ENCODE results near the gene TENM3.

TENM3 gene

DNA sequence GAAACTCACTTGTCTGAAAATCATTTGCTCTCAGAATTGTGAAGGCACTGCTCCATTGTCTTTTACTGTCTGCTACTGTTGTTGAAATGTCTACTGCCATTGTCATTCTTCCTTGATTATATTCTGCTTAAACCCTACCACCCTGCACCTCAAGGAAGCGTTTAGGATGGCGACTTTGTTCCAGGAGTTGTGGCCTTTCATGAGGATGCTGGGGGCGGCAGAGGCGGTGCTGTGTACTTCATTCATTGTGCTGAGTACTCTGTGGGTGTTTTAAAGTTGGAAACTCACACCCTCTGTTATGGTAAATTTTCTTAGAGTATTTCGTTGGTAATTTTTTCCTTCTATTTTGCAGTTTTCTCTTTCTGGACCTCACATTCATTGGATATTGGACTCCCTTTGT lies 258.9 kb downstream of the TENM3 start:
- no peak for DNase-seq
- H3K27ac ChIP-seq (ENCODE audit: insufficient read depth, low read length, poor library complexity, severe bottlenecking): no peak overlapping the region

DNA sequence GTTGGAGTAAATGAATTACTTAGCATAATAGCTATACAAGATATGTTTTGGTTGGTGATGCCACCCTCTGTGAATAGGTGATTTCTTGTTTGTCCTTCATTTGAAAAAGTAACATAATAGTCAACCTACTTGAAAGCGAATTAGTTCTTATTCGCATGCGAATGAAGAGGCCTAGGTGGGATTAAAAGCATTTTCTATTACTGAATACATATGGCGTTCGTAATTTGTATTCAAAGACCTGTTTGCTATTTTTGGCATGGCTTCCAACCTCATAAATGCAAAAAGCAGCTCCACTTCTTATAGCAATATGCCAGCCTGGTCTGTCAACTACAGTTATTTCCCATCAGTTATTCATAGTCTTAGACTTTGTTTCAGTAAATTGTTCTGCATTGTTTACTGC lies 261.3 kb downstream of the TENM3 start:
- H3K4me3 ChIP-seq (ENCODE audit: insufficient read depth, low read depth, low read length, poor library complexity, severe bottlenecking): no peak overlapping the region
- no peaks in the 10 kb centered on the region for H3K9me3 ChIP-seq (ENCODE audit: control insufficient read depth, low read length)
- no peaks in the 10 kb centered on the region for H3K27me3 ChIP-seq (replicated peaks; ENCODE audit: control insufficient read depth, insufficient read depth, low read length, poor library complexity, severe bottlenecking)
- H3K4me1 ChIP-seq (ENCODE audit: control insufficient read depth, insufficient read depth, low read length, poor library complexity, severe bottlenecking): no peaks in the 10 kb centered on the region
- H3K27ac ChIP-seq (ENCODE audit: insufficient read depth, low read length, poor library complexity, severe bottlenecking): no peak overlapping the region
- DNase-seq: no peak
- H3K36me3 ChIP-seq (ENCODE audit: control insufficient read depth, insufficient read depth, low read length): no peaks in the 10 kb centered on the region

More for the DNA sequence above, 258.9 kb downstream of the TENM3 start:
- H3K9me3 ChIP-seq (ENCODE audit: control insufficient read depth, low read length): no peaks in the 10 kb centered on the region
- H3K36me3 ChIP-seq (ENCODE audit: control insufficient read depth, insufficient read depth, low read length): no peaks in the 10 kb centered on the region
- no peaks in the 10 kb centered on the region for H3K27me3 ChIP-seq (replicated peaks; ENCODE audit: control insufficient read depth, insufficient read depth, low read length, poor library complexity, severe bottlenecking)
- no peak overlapping the region for H3K4me3 ChIP-seq (ENCODE audit: insufficient read depth, low read depth, low read length, poor library complexity, severe bottlenecking)
- H3K4me1 ChIP-seq (ENCODE audit: control insufficient read depth, insufficient read depth, low read length, poor library complexity, severe bottlenecking): no peaks in the 10 kb centered on the region

GRCh38 chr4:182507805-182508204 lies 264.6 kb downstream of the TENM3 start:
- Histone ChIP-seq H3K36me3 (ENCODE audit: control insufficient read depth, insufficient read depth, low read length) (no peaks in the 10 kb centered on the region), H3K4me3 (ENCODE audit: insufficient read depth, low read depth, low read length, poor library complexity, severe bottlenecking) (no peak overlapping the region), H3K9me3 (ENCODE audit: control insufficient read depth, low read length) (no peaks in the 10 kb centered on the region), H3K27me3 (replicated peaks; ENCODE audit: control insufficient read depth, insufficient read depth, low read length, poor library complexity, severe bottlenecking) (no peaks in the 10 kb centered on the region), H3K4me1 (ENCODE audit: control insufficient read depth, insufficient read depth, low read length, poor library complexity, severe bottlenecking) (no peaks in the 10 kb centered on the region), H3K27ac (ENCODE audit: insufficient read depth, low read length, poor library complexity, severe bottlenecking) (no peak overlapping the region)
- DNase-seq: no peak

DNA sequence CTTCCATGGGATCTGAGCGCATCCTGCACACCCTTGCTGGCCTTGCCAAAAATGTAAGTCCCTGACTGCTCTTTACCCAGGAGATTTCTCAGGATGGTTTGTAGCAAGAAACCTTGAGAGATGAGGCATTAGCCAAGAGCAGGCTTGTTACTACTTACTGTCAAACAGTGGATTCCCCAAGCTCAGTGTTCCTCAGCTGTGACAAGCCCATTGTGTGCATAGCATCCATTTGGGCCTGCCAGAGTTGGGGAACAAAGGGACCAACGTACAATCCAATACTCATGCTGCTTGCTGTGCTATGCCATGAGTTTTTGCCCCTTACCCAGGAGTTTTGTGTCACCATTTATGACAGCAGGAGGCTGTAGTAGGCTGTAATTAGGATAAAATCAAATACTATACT lies 267.6 kb downstream of the TENM3 start:
- no peaks in the 10 kb centered on the region for H3K4me1 ChIP-seq (ENCODE audit: control insufficient read depth, insufficient read depth, low read length, poor library complexity, severe bottlenecking)
- H3K27me3 ChIP-seq (replicated peaks; ENCODE audit: control insufficient read depth, insufficient read depth, low read length, poor library complexity, severe bottlenecking): no peaks in the 10 kb centered on the region
- no peak overlapping the region for H3K27ac ChIP-seq (ENCODE audit: insufficient read depth, low read length, poor library complexity, severe bottlenecking)
- no peak overlapping the region for H3K4me3 ChIP-seq (ENCODE audit: insufficient read depth, low read depth, low read length, poor library complexity, severe bottlenecking)
- no peak for DNase-seq
- H3K9me3 ChIP-seq (ENCODE audit: control insufficient read depth, low read length): no peaks in the 10 kb centered on the region
- no peaks in the 10 kb centered on the region for H3K36me3 ChIP-seq (ENCODE audit: control insufficient read depth, insufficient read depth, low read length)

GRCh38 chr4:182513587-182514291 lies 270.5 kb downstream of the TENM3 start:
- no peaks in the 10 kb centered on the region for H3K27me3 ChIP-seq (replicated peaks; ENCODE audit: control insufficient read depth, insufficient read depth, low read length, poor library complexity, severe bottlenecking)
- DNase-seq: no peak
- H3K9me3 ChIP-seq (ENCODE audit: control insufficient read depth, low read length): no peaks in the 10 kb centered on the region
- H3K36me3 ChIP-seq (ENCODE audit: control insufficient read depth, insufficient read depth, low read length): no peaks in the 10 kb centered on the region
- no peak overlapping the region for H3K4me3 ChIP-seq (ENCODE audit: insufficient read depth, low read depth, low read length, poor library complexity, severe bottlenecking)
- H3K4me1 ChIP-seq (ENCODE audit: control insufficient read depth, insufficient read depth, low read length, poor library complexity, severe bottlenecking): no peaks in the 10 kb centered on the region
- H3K27ac ChIP-seq (ENCODE audit: insufficient read depth, low read length, poor library complexity, severe bottlenecking): no peak overlapping the region

- no peaks in the 10 kb centered on the region for H3K27me3 ChIP-seq (replicated peaks; ENCODE audit: control insufficient read depth, insufficient read depth, low read length, poor library complexity, severe bottlenecking)
- no peak for DNase-seq
- no peaks in the 10 kb centered on the region for H3K9me3 ChIP-seq (ENCODE audit: control insufficient read depth, low read length)
- H3K36me3 ChIP-seq (ENCODE audit: control insufficient read depth, insufficient read depth, low read length): no peaks in the 10 kb centered on the region
- H3K4me1 ChIP-seq (ENCODE audit: control insufficient read depth, insufficient read depth, low read length, poor library complexity, severe bottlenecking): no peaks in the 10 kb centered on the region
- H3K4me3 ChIP-seq (ENCODE audit: insufficient read depth, low read depth, low read length, poor library complexity, severe bottlenecking): no peak overlapping the region
- no peak overlapping the region for H3K27ac ChIP-seq (ENCODE audit: insufficient read depth, low read length, poor library complexity, severe bottlenecking)
Observed at GRCh38 chr4:182518421-182518820, 275.2 kb downstream of the TENM3 start.

GRCh38 chr4:182519528-182519927 lies 276.3 kb downstream of the TENM3 start:
- H3K27me3 ChIP-seq (replicated peaks; ENCODE audit: control insufficient read depth, insufficient read depth, low read length, poor library complexity, severe bottlenecking): no peaks in the 10 kb centered on the region
- no peaks in the 10 kb centered on the region for H3K36me3 ChIP-seq (ENCODE audit: control insufficient read depth, insufficient read depth, low read length)
- H3K27ac ChIP-seq (ENCODE audit: insufficient read depth, low read length, poor library complexity, severe bottlenecking): no peak overlapping the region
- no peak overlapping the region for H3K4me3 ChIP-seq (ENCODE audit: insufficient read depth, low read depth, low read length, poor library complexity, severe bottlenecking)
- DNase-seq: no peak
- no peaks in the 10 kb centered on the region for H3K4me1 ChIP-seq (ENCODE audit: control insufficient read depth, insufficient read depth, low read length, poor library complexity, severe bottlenecking)
- no peaks in the 10 kb centered on the region for H3K9me3 ChIP-seq (ENCODE audit: control insufficient read depth, low read length)

- no peaks in the 10 kb centered on the region for H3K9me3 ChIP-seq (ENCODE audit: control insufficient read depth, low read length)
- H3K27me3 ChIP-seq (replicated peaks; ENCODE audit: control insufficient read depth, insufficient read depth, low read length, poor library complexity, severe bottlenecking): no peaks in the 10 kb centered on the region
- no peaks in the 10 kb centered on the region for H3K4me1 ChIP-seq (ENCODE audit: control insufficient read depth, insufficient read depth, low read length, poor library complexity, severe bottlenecking)
- no peak for DNase-seq
- no peaks in the 10 kb centered on the region for H3K36me3 ChIP-seq (ENCODE audit: control insufficient read depth, insufficient read depth, low read length)
- no peak overlapping the region for H3K27ac ChIP-seq (ENCODE audit: insufficient read depth, low read length, poor library complexity, severe bottlenecking)
- H3K4me3 ChIP-seq (ENCODE audit: insufficient read depth, low read depth, low read length, poor library complexity, severe bottlenecking): no peak overlapping the region
Observed at GRCh38 chr4:182521011-182521410, 277.8 kb downstream of the TENM3 start.

- DNase-seq: no peak
Observed at GRCh38 chr4:182528819-182529218, 285.6 kb downstream of the TENM3 start.

DNA sequence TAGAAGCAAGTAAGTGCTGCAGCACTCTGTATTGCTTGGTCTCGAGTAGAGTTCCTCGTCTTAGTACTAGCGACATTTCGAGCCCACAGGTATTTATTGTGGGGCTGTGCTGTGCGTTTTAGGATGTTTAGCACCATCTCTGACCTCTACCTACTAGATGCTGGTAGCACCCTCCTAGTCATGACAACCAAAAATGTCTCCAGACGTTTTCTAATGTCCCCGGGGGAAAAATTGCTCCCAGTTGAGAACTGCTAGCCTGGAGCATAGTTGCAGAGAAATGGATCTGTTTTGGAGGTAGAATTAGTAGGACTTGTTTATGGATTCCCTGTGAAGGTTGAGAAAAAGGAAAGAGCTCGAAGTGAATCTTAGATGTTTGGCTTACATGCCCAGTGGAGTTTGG lies 287.2 kb downstream of the TENM3 start:
- Histone ChIP-seq H3K9me3 (ENCODE audit: control insufficient read depth, low read length) (no peaks in the 10 kb centered on the region), H3K36me3 (ENCODE audit: control insufficient read depth, insufficient read depth, low read length) (no peaks in the 10 kb centered on the region), H3K27me3 (replicated peaks; ENCODE audit: control insufficient read depth, insufficient read depth, low read length, poor library complexity, severe bottlenecking) (no peaks in the 10 kb centered on the region), H3K27ac (ENCODE audit: insufficient read depth, low read length, poor library complexity, severe bottlenecking) (no peak overlapping the region), H3K4me1 (ENCODE audit: control insufficient read depth, insufficient read depth, low read length, poor library complexity, severe bottlenecking) (no peaks in the 10 kb centered on the region), H3K4me3 (ENCODE audit: insufficient read depth, low read depth, low read length, poor library complexity, severe bottlenecking) (no peak overlapping the region)
- no peak for DNase-seq

More at GRCh38 chr4:182528819-182529218, 285.6 kb downstream of the TENM3 start:
- no peaks in the 10 kb centered on the region for H3K9me3 ChIP-seq (ENCODE audit: control insufficient read depth, low read length)
- no peak overlapping the region for H3K4me3 ChIP-seq (ENCODE audit: insufficient read depth, low read depth, low read length, poor library complexity, severe bottlenecking)
- H3K27me3 ChIP-seq (replicated peaks; ENCODE audit: control insufficient read depth, insufficient read depth, low read length, poor library complexity, severe bottlenecking): no peaks in the 10 kb centered on the region
- H3K27ac ChIP-seq (ENCODE audit: insufficient read depth, low read length, poor library complexity, severe bottlenecking): no peak overlapping the region
- H3K4me1 ChIP-seq (ENCODE audit: control insufficient read depth, insufficient read depth, low read length, poor library complexity, severe bottlenecking): no peaks in the 10 kb centered on the region
- H3K36me3 ChIP-seq (ENCODE audit: control insufficient read depth, insufficient read depth, low read length): no peaks in the 10 kb centered on the region

Data from effector memory CD4-positive, alpha-beta T cell (primary cell).